Lung microvascular endothelial cell (primary cell): Measurements from ENCODE around the gene GALNT1. TPM values are rescaled to one million over a fixed set of nuclear protein-coding genes. Genes with fewer than 3 reads are reported as not detected.
A peak's percentile ranks its signal among the peaks of the same experiment; 100 is the strongest.

Source experiments
- DNase-seq, 2 donors: peaks; one replicate each; pipeline versions ENCODE4 v3.0.0 to v3.0.0-alpha.2; 2010; ENCODE audit warnings: low read depth in 2 of 2
- total RNA-seq: library from RNA; depleted of rRNA; stranded (reverse); fragments of >200 nt; gene quantifications from 2 replicates; pipeline ENCODE4 v1.2.1, GENCODE V29; 2014

GALNT1 gene
- total RNA-seq, 1 donor from 2014 or later, result 156 TPM

DNA sequence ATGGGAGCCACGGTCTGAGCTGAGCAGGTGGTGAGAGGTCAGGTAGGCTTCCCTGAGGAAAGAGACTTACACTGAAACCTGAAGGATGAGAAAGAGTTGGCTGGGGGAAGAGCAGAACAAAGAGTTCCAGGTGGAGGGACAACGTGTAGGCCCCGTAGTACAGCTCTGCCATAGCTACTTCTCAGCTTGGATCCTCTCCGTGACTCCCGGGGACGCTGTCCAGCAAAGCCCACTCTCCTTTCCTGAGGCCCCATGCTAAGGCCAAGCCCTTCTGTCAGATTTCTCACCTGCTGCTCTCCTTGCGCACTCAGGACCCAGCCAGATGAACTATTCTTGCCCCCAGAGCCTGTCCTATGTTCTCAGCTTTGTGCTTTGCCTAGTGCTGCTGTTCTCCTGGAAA, 173.8 kb downstream of the GALNT1 start:
- no peak for DNase-seq

DNA sequence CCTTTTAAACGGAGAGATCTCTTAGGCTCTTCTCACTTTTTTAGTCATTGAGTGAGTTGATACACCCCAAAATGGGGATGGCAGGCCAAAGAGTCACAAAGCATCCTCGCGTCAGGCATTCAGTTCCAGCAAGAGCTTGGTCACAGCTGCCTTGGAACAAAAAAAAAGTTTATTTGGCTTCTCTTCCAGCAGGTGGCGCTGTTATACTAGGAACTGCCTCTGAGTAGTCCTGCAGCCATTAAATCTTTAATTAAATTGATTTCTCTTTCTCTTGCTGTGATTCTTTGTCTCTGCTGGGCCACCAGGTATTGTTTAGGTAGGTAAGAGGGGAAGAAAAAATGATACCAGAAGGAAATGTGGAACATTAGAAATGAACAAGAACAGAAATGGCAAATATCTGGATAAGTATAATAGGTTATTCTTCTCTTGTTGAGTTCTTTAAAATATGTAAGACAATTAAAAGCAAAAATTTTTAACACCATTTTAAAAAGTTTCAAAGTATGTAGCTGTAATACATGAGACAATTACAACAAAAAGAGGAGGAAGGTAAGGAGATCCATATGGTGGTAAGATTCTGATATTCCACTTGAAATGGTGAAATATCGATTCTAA, 175.1 kb downstream of the GALNT1 start:
- DNase-seq, result peak; percentile 69 to 72

Other genes starting within 250 kb of the GALNT1 start
- gene ZNF24, start 237.3 kb upstream of the GALNT1 start, total RNA-seq, result 20.7 and 32.1 TPM in 2 replicates
- gene ZNF396, start 204.4 kb upstream of the GALNT1 start, total RNA-seq, result 0.22 and 0.60 TPM in 2 replicates
- gene INO80C, start 83.8 kb upstream of the GALNT1 start, total RNA-seq, result 6.5 and 12.9 TPM in 2 replicates